HEK293T (cell line): ENCODE measurements around the gene RBKS.

Source experiments
- CTCF ChIA-PET: fragments of 350-600 bp; formaldehyde crosslinking; extraction: SDS; loops from one replicate; lab custom pipeline; 2021; ENCODE audit warnings: antibody characterized with exemption, inconsistent platforms; lab: Yijun Ruan, JAX
- POLR2A ChIA-PET: fragments of 350-600 bp; formaldehyde crosslinking; extraction: SDS; loops from one replicate; lab custom pipeline; 2020; ENCODE audit warnings: antibody characterized with exemption, inconsistent platforms; lab: Yijun Ruan, JAX
- DNase-seq: peaks from one replicate; pipeline ENCODE4 v3.0.0; 2012; ENCODE audit warnings: mixed read lengths; ENCODE audit errors: extremely low spot score
- ARNT ChIP-seq: fragments of 450-650 bp; IDR thresholded peaks from 2 replicates; pipeline ENCODE4 v1.6.1; 2017; ENCODE audit warnings: mild to moderate bottlenecking
- BHLHE40 ChIP-seq: fragments of 450-650 bp; IDR thresholded peaks from 2 replicates; pipeline ENCODE4 v1.6.1; 2016; ENCODE audit warnings: mild to moderate bottlenecking, moderate library complexity, borderline replicate concordance
- CTBP1 ChIP-seq: fragments of 450-650 bp; IDR thresholded peaks from 2 replicates; pipeline ENCODE4 v1.6.1; 2016; ENCODE audit warnings: borderline replicate concordance
- ELF4 ChIP-seq: fragments of 450-650 bp; IDR thresholded peaks from 2 replicates; pipeline ENCODE4 v1.6.1; 2017; ENCODE audit warnings: antibody characterized with exemption
- FOXA1 ChIP-seq: fragments of 450-650 bp; IDR thresholded peaks from 2 replicates; pipeline ENCODE4 v1.6.1; 2016; ENCODE audit warnings: mild to moderate bottlenecking
- FOXK2 ChIP-seq: fragments of 450-650 bp; IDR thresholded peaks from 2 replicates; pipeline ENCODE4 v1.6.1; 2016; ENCODE audit warnings: mild to moderate bottlenecking
- FOXM1 ChIP-seq: fragments of 450-650 bp; IDR thresholded peaks from 2 replicates; pipeline ENCODE4 v1.6.1; 2017; ENCODE audit warnings: mild to moderate bottlenecking, borderline replicate concordance
- HDGF ChIP-seq: fragments of 450-650 bp; IDR thresholded peaks from 2 replicates; pipeline ENCODE4 v1.6.1; 2017; ENCODE audit warnings: antibody characterized with exemption, borderline replicate concordance
- L3MBTL2 ChIP-seq: fragments of 450-650 bp; conservative IDR thresholded peaks from 2 replicates; pipeline ENCODE4 v1.6.1; 2016; ENCODE audit warnings: mild to moderate bottlenecking
- LEF1 ChIP-seq: fragments of 450-650 bp; IDR thresholded peaks from 2 replicates; pipeline ENCODE4 v1.6.1; 2017; ENCODE audit warnings: mild to moderate bottlenecking, borderline replicate concordance
- NFRKB ChIP-seq: fragments of 450-650 bp; IDR thresholded peaks from 2 replicates; pipeline ENCODE4 v1.6.1; 2016; ENCODE audit warnings: mild to moderate bottlenecking, moderate library complexity
- SP1 ChIP-seq: fragments of 450-650 bp; IDR thresholded peaks from 2 replicates; pipeline ENCODE4 v1.6.1; 2017
- SUZ12 ChIP-seq: fragments of 450-650 bp; IDR thresholded peaks from 2 replicates; pipeline ENCODE4 v1.6.1; 2016; ENCODE audit warnings: mild to moderate bottlenecking
- TARDBP ChIP-seq: fragments of 450-650 bp; IDR thresholded peaks from 2 replicates; pipeline ENCODE4 v1.6.1; 2016
- ZNF384 ChIP-seq: fragments of 450-650 bp; IDR thresholded peaks from 2 replicates; pipeline ENCODE4 v1.6.1; 2016
- TF ChIP-seq, protein P1 (sequence below): fragments of 450-650 bp; IDR thresholded peaks from 2 replicates; pipeline ENCODE4 v1.6.1; 2016

RBKS gene

DNA sequence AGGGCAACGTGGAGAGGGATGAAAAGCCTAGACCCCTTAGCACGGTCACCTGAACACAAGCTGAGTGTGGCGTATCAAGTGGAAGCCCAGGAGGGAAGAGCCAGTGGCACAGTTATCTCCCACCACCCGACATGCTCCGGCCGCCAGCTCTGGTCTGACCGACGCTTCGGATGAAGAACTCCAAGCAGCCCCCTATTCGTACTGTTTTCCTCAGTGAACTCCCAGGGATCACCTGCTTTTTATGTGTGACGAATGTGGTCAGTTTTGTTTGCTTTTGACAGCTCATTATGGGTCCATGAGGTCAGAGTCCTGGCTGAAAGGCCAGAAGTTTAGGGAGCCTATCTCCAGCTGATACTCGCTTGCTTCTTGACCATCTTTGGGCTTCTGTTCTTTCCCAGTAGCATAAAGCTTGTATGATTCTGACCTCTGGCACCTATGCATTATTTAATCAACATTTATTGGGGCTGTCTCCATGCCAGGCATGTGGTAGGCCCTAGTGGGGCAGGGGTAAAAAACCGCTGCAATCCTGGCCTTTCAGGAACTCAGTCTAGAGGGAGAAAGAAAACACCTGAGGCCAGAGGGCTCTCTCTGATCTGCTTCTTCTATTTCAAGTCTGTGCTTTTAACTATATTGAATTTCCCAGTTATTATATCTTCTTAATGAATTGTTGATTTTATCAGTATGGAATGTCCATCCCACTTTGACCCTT lies 151.7 kb downstream of the RBKS start:
- CTCF ChIA-PET, result no interaction called here
- POLR2A ChIA-PET, result no interaction called here
- DNase-seq, result no peak
- TF ChIP-seq, protein P1, sequence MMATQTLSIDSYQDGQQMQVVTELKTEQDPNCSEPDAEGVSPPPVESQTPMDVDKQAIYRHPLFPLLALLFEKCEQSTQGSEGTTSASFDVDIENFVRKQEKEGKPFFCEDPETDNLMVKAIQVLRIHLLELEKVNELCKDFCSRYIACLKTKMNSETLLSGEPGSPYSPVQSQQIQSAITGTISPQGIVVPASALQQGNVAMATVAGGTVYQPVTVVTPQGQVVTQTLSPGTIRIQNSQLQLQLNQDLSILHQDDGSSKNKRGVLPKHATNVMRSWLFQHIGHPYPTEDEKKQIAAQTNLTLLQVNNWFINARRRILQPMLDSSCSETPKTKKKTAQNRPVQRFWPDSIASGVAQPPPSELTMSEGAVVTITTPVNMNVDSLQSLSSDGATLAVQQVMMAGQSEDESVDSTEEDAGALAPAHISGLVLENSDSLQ, result no peak
- TF ChIP-seq SP1 (no peak), ARNT (no peak), NFRKB (no peak), BHLHE40 (no peak), SUZ12 (no peak), TARDBP (no peak), FOXK2 (no peak), FOXM1 (no peak), HDGF (no peak), L3MBTL2 (no peak), CTBP1 (no peak), ZNF384 (no peak), FOXA1 (no peak), ELF4 (no peak), LEF1 (no peak)

DNA sequence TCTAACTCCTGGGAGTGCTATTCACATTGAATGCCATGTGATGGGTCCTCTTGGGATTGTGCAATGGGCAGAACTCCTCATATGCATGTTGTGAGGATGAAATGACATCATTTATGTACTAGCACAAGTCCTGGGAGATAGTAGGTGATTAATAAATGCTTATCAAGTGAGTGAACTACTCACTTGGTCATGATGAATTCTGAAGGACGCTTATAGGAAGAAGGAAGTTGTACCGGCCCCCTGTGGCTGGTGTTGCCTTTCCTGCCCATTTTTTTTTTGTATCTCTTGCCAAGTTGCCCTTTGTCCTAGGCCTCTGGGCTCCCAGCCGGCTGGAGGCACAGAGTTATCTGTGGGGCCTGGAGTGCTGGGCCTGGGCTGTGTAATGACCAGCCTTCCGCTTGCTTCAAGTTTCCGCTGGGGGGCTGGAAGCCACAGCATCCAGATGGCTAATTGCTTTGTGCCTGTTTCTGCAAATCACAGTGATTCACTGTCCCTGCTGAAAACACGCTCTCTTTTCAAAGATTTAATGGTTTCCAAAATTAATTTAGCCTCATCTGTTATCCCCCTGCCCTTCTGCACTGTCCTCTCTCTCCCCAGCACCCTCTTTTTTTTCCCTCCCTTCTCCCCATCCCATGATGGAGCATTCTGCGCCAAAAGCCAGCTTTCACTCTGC lies 152.4 kb downstream of the RBKS start:
- DNase-seq, result no peak
- ChIA-PET CTCF (interaction anchor here (0.8 to 2.0 kb wide), 2 partner anchors 9 to 14 kb away, joined by 3 to 8 read pairs; no protein-coding TSS in a partner anchor), POLR2A (no interaction called here)
- TF ChIP-seq SP1, result no peak
- TF ChIP-seq SUZ12, result no peak

DNA sequence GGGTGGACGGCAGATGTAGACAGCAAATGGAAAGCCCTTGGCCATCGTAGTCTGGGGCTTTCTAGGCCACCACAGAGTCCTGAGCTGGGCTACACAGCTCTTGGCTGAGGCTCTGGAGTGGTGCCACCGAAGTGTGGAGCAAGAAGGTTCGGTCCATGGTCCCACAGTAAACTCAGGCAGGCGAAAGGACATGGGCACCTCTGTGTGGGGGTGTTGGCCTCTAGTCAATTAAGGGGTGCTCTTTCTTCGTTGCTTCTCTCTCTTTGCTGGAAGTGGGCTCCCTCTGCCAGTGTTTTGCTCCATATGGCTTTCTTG lies 153.3 kb downstream of the RBKS start:
- CTCF ChIA-PET, result interaction anchor here (0.8 to 2.0 kb wide), 2 partner anchors 8 to 13 kb away, joined by 3 to 8 read pairs; no protein-coding TSS in a partner anchor
- POLR2A ChIA-PET, result no interaction called here
- no peak for DNase-seq
- TF ChIP-seq NFRKB (no peak), BHLHE40 (no peak), SUZ12 (no peak), ARNT (no peak), FOXK2 (no peak), FOXA1 (no peak), FOXM1 (no peak)

DNA sequence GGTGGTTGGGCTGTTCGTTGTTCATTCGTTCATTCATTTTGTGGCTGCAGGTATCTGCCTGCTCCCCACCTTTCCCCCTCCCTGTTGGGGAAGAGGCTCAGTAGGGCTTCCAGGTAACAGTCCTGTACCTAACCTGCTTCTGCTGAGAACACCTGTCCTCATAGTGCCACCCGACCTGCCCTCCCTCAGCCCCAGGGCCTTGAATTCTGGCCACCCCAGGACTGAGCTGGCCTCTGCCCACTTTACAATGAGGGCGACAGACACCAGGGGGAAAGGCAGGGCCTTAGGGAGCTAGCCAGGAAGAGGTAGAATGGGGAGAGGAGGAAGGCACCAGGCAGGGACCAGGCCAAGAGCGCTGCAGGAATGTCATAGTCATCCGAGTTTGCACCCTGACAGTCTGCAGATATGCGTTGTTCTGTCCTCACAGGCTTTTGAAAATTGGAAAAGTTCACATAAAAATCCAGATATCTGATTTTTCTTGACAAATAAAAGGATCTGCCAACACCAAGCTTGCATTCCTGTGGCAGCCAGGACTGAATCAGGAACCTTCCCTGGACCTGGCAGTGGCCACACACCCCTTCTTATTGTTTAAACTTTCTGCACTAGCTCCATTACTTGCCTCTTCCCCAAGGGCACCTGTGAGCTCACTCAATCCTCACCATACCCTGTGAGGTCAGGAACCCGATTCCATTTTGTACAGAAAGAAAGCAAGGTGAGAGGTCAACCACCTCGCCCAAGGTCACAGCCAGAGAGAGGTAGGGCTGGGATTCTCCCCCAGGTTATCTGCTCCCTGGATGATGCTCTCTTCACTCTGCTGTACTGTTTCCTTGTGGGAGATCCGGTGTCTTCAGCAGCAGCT lies 153.9 kb downstream of the RBKS start:
- ChIA-PET CTCF (interaction anchor here (2.0 kb wide), 1 partner anchor 13 kb away, joined by 8 read pairs; no protein-coding TSS in a partner anchor), POLR2A (no interaction called here)
- DNase-seq, result no peak
- TF ChIP-seq FOXM1 (no peak), L3MBTL2 (no peak), TARDBP (no peak), HDGF (no peak), NFRKB (no peak), LEF1 (no peak), ARNT (no peak), FOXK2 (no peak), SP1 (no peak), CTBP1 (no peak), FOXA1 (no peak), ELF4 (no peak), SUZ12 (no peak), BHLHE40 (no peak), ZNF384 (no peak)
- TF ChIP-seq, protein P1, result no peak

DNA sequence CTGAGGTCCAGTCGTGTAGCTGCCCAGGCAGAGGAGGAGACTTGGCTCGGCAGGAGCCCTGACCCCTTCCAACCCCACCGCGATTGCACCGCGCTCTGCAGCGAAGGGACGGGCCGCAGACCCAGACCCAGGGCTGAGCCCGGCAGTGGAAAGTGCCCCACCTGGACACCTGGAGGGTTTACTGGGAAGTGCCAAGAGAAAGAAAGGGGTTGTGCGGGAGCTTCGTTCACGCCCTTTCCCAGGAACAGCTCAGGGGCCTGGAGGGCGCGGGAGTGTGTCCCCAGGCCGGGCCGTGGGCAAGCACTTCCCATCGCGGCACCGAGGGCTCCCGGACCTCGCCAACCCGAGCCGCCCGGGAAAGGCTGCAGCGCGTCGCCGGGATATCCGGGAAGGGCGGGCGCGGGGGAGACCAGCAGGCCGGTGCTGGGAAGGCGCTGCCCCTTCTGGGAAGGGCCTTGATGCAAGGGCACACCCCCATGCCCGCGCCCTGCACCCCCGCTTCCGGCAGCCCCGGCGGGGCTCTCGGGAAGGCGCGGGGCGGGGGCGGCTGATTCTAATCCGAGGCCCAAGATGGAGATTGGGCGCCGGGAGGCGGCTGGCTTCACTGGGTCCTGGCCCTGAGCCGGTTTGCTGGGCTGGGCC lies 154.8 kb downstream of the RBKS start:
- no peak for DNase-seq
- ChIA-PET POLR2A (no interaction called here), CTCF (no interaction called here)
- TF ChIP-seq SP1 (no peak), FOXM1 (no peak), ELF4 (no peak), CTBP1 (no peak), ARNT (no peak), LEF1 (no peak)
- TF ChIP-seq, protein P1, result no peak
